K562 (cell line): ENCODE measurements around the gene DOCK8. TPM values are rescaled to one million over a fixed set of nuclear protein-coding genes. Genes with fewer than 3 reads are reported as not detected.

Experiments used
- CTCF ChIP-seq, 3 experiments: IDR thresholded peaks in 2 of 3; conservative IDR thresholded peaks in 1 of 3; 2 replicates each; pipeline ENCODE4 v1.5.1; 2011 to 2012; ENCODE audit warnings: low read length in 3 of 3, mild to moderate bottlenecking in 3 of 3, control low read depth in 2 of 3, improper control_type of control experiment in 1 of 3, inconsistent platforms in 1 of 3, low read depth in 1 of 3, mixed read lengths in 1 of 3, moderate library complexity in 1 of 3; ENCODE audit not compliant: insufficient read depth in 2 of 3
- RAD21 ChIP-seq, 2 experiments: fragments of 250-450 bp in 1 of 2; fragments of 450-650 bp in 1 of 2; sonication (Bioruptor Pico) in 1 of 2; formaldehyde crosslinking in 1 of 2; IDR thresholded peaks in 1 of 2; conservative IDR thresholded peaks in 1 of 2; 2 replicates each; pipeline versions ENCODE4 v1.4.0 to v1.8.0; 2020 to 2022; ENCODE audit warnings: mild to moderate bottlenecking in 2 of 2, moderate library complexity in 1 of 2
- RBM15 ChIP-seq: fragments of 200-400 bp; formaldehyde crosslinking; IDR thresholded peaks from 2 replicates; pipeline ENCODE4 v1.6.1; 2018; ENCODE audit warnings: mild to moderate bottlenecking, low read length, moderate library complexity; ENCODE audit not compliant: insufficient read depth
- ZNF583 ChIP-seq: fragments of 250-450 bp; sonication (Bioruptor Pico); IDR thresholded peaks from 2 replicates; pipeline ENCODE4 v1.4.0; 2020
- polyA plus RNA-seq, 8 experiments: library from polyadenylated mRNA; depleted of rRNA in 4 of 8; stranded (reverse) in 5 of 8; unstranded in 3 of 8; fragments of >200 nt; fragmentation: Nextera tagmentation in 2 of 8; fragmentation: Illumina TruSeq in 1 of 8; extraction: Ambion mirVana in 2 of 8; extraction: Trizol in 1 of 8; gene quantifications; 2 replicates each; pipeline versions ENCODE4 v1.2.1 to v1.2.3, GENCODE V29; 2011 to 2014; ENCODE audit warnings: inconsistent platforms in 1 of 8, missing spikeins in 1 of 8
- total RNA-seq, 7 experiments: library from RNA; depleted of rRNA in 6 of 7; stranded (reverse); fragments of >200 nt in 6 of 7; fragmentation: Illumina TruSeq in 2 of 7; extraction: Trizol in 2 of 7; gene quantifications; 2 replicates each; pipeline versions ENCODE4 v1.2.1 to v1.2.3, GENCODE V29; 2011 to 2021; ENCODE audit warnings: low replicate concordance in 1 of 7
- TF ChIP-seq, protein P1 (sequence below): fragments of 250-450 bp; sonication (Bioruptor Pico); IDR thresholded peaks from 2 replicates; pipeline ENCODE4 v1.5.0; 2022; ENCODE audit warnings: mild to moderate bottlenecking
- TF ChIP-seq, protein P2 (sequence below), 2 experiments: fragments of 450-650 bp; IDR thresholded peaks; 2 replicates each; pipeline ENCODE4 v1.6.1; 2016

DOCK8 gene
- total and polyA plus RNA-seq, 9 of the 15 experiments (the other 6 are each of a cell fraction or from before 2014, with no cell fraction given): 14.4 to 53.8 (median 25.1) TPM

DNA sequence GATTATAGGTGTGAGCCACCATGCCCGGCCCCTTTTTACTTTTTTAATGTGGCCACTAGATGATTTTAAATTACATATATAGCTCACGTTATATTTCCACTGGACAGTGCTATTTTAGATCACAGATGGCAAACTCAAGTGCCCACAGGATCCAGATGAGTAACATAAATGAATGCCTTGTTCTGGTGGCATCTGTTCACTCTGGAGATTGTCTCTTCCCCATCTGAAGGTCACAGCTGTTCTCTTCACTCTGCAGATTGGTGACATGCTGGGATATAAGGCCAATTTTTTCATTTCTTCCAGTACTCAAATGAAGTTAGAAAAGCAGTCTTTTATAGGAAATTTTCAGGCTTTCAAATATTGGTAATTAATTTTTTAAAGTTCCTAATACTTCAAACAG, 160.1 kb downstream of the DOCK8 start (continued):
- TF ChIP-seq, protein P1, sequence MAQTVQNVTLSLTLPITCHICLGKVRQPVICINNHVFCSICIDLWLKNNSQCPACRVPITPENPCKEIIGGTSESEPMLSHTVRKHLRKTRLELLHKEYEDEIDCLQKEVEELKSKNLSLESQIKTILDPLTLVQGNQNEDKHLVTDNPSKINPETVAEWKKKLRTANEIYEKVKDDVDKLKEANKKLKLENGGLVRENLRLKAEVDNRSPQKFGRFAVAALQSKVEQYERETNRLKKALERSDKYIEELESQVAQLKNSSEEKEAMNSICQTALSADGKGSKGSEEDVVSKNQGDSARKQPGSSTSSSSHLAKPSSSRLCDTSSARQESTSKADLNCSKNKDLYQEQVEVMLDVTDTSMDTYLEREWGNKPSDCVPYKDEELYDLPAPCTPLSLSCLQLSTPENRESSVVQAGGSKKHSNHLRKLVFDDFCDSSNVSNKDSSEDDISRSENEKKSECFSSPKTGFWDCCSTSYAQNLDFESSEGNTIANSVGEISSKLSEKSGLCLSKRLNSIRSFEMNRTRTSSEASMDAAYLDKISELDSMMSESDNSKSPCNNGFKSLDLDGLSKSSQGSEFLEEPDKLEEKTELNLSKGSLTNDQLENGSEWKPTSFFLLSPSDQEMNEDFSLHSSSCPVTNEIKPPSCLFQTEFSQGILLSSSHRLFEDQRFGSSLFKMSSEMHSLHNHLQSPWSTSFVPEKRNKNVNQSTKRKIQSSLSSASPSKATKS (CRISPR knock-in tag): no peak
- TF ChIP-seq RAD21 (CRISPR knock-in tag; conservative IDR thresholded peaks at IDR 0.05 in 1 of 2, IDR thresholded peaks at IDR 0.05 in 1 of 2) (no peak), ZNF583 (CRISPR knock-in tag) (no peak), RBM15 (no peak), CTCF (IDR thresholded peaks at IDR 0.05 in 2 of 3, conservative IDR thresholded peaks at IDR 0.05 in 1 of 3; ENCODE audit: insufficient read depth in 2 of 3, low read depth in 1 of 3, low read length in 3 of 3) (no peak)
- TF ChIP-seq, protein P2, sequence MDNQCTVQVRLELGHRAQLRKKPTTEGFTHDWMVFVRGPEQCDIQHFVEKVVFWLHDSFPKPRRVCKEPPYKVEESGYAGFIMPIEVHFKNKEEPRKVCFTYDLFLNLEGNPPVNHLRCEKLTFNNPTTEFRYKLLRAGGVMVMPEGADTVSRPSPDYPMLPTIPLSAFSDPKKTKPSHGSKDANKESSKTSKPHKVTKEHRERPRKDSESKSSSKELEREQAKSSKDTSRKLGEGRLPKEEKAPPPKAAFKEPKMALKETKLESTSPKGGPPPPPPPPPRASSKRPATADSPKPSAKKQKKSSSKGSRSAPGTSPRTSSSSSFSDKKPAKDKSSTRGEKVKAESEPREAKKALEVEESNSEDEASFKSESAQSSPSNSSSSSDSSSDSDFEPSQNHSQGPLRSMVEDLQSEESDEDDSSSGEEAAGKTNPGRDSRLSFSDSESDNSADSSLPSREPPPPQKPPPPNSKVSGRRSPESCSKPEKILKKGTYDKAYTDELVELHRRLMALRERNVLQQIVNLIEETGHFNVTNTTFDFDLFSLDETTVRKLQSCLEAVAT (IDR thresholded peaks at IDR 0.05): no peak
